Activated CD4-positive, alpha-beta T cell treated with anti-CD3 and anti-CD28 coated beads, Interleukin-2, amount 10 ng/mL, durations not matched to agents 24 days and 14 days (primary cell): ENCODE results near the gene BNC1. TPM values are rescaled to one million over a fixed set of nuclear protein-coding genes. Genes with fewer than 3 reads are reported as not detected.

Experiments used
- DNase-seq: peaks from one replicate; pipeline ENCODE4 v3.0.0; 2022
- H3K27ac Mint-ChIP-seq: one replicate; pipeline ENCODE4 v1.8.0; 2022; ENCODE audit warnings: mild to moderate bottlenecking, mixed read lengths
- H3K27me3 Mint-ChIP-seq: one replicate; pipeline ENCODE4 v1.8.0; 2022; ENCODE audit warnings: mixed read lengths
- H3K36me3 Mint-ChIP-seq: one replicate; pipeline ENCODE4 v1.8.0; 2022; ENCODE audit warnings: low read depth, mild to moderate bottlenecking, mixed read lengths
- H3K4me1 Mint-ChIP-seq: one replicate; pipeline ENCODE4 v1.8.0; 2021; ENCODE audit warnings: mixed read lengths
- H3K4me3 Mint-ChIP-seq: one replicate; pipeline ENCODE4 v1.8.0; 2022; ENCODE audit warnings: mild to moderate bottlenecking, moderate library complexity, mixed read lengths
- H3K9me3 Mint-ChIP-seq: one replicate; pipeline ENCODE4 v1.8.0; 2021; ENCODE audit warnings: mixed read lengths
- intact Hi-C: fragments of 100-400 bp; cut with micrococcal nuclease; formaldehyde crosslinking; loops from one replicate; pipeline ENCODE4 v1.15.1; 2023
- total RNA-seq: library from RNA; stranded (reverse); gene quantifications from 2 replicates; pipeline ENCODE4 v1.2.3, GENCODE V29; 2022

The BNC1 gene, protein sequence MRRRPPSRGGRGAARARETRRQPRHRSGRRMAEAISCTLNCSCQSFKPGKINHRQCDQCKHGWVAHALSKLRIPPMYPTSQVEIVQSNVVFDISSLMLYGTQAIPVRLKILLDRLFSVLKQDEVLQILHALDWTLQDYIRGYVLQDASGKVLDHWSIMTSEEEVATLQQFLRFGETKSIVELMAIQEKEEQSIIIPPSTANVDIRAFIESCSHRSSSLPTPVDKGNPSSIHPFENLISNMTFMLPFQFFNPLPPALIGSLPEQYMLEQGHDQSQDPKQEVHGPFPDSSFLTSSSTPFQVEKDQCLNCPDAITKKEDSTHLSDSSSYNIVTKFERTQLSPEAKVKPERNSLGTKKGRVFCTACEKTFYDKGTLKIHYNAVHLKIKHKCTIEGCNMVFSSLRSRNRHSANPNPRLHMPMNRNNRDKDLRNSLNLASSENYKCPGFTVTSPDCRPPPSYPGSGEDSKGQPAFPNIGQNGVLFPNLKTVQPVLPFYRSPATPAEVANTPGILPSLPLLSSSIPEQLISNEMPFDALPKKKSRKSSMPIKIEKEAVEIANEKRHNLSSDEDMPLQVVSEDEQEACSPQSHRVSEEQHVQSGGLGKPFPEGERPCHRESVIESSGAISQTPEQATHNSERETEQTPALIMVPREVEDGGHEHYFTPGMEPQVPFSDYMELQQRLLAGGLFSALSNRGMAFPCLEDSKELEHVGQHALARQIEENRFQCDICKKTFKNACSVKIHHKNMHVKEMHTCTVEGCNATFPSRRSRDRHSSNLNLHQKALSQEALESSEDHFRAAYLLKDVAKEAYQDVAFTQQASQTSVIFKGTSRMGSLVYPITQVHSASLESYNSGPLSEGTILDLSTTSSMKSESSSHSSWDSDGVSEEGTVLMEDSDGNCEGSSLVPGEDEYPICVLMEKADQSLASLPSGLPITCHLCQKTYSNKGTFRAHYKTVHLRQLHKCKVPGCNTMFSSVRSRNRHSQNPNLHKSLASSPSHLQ
- not detected in 2 replicates for total RNA-seq

DNA sequence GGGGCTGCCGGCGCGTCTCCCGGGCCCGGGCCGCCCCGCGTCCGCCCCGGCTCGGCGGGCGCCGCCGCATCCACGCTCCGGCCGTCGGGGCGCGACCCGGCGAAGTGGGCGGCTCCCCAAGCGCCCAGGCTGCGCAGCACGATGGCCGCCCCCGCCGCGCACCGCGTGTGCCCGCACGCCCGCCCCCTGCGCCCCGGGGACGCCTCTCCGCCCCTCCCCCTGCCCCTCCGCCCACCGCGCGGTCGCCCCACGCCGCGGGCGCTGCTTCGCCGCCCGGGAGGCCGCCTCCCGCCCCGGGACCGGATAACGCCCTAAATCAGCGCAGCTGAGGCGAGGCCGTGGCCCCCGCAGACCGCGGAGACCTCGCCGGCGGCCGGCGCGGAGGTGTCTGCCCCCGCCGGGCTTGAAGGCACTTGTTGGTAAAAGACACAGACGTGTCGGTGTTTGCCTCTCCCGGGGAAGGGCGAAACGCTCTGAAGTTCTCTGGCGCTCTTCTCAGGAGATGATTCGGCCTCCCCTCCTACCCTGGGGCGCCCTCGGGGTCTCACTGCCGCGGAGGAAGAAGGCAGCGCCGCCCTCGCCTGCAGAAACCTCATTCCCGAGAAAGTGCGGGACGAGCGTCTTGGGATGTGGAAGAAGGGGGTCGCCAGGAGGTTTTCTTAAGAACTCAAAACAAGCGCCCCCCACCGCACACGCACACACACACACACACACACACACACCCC lies at the start of gene BNC1:
Gene BNC1 (minus strand): TSS at position 106 of the 725 bp plus-strand sequence. CDS start 36 bp downstream, at position 70.
- intact Hi-C loops = no loop called here
- H3K4me3 Mint-ChIP-seq = peak within 1 kb of the TSS; percentile 65
- peaks cover 73% of the 10 kb centered on the region for H3K27me3 Mint-ChIP-seq
- H3K36me3 Mint-ChIP-seq = no peaks in the 10 kb centered on the region
- no peak within 1 kb of the TSS for H3K27ac Mint-ChIP-seq
- H3K9me3 Mint-ChIP-seq = no peaks in the 10 kb centered on the region
- peaks cover 6% of the 10 kb centered on the region for H3K4me1 Mint-ChIP-seq
- DNase-seq = peak; percentile 58

DNA sequence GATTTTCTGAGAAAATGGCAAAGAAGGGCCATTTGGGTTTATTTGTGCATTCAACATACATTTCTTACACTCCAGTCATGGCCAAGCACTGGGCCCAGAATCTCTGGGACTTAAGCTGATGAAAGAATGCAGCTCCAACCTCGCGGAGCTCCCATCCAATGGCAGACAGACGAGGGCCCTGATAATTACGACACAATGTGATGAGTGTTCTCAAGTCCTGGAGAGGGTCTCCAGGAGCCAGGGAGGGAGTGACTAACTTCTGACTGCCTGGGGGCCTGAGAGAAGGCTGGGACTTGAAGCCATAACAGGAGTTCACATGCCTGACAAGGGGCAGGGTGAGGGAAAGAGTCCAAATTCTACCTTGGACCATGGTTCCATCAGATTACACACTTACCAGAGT lies 42.6 kb upstream of the BNC1 start:
- Mint-ChIP-seq H3K27ac (no peak overlapping the region), H3K36me3 (no peaks in the 10 kb centered on the region), H3K27me3 (no peaks in the 10 kb centered on the region), H3K4me1 (no peaks in the 10 kb centered on the region), H3K9me3 (no peaks in the 10 kb centered on the region), H3K4me3 (no peak overlapping the region)
- intact Hi-C loops = no loop called here
- no peak for DNase-seq

DNA sequence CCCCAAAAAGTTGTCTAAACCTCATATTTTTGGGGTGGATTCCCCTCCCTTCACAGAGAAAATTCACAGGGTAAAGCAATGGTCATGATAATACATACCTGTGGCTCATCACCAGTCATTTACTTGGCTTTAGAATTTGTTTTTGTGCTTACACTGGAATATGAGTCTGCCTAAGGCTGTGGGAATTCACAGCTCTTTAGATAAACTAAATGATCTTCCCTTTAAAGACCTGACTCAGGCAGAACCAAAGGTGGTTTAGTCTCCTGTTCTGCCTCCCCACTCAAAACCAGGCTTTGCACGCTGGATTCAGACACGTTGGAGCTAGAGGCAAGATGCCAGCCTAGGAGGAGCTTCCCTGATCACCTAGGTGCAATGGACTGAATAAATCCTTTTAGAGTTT lies 40.3 kb upstream of the BNC1 start:
- Mint-ChIP-seq H3K27ac (no peak overlapping the region), H3K4me3 (no peak overlapping the region), H3K9me3 (no peaks in the 10 kb centered on the region), H3K27me3 (peaks cover 3% of the 10 kb centered on the region), H3K36me3 (no peaks in the 10 kb centered on the region), H3K4me1 (no peaks in the 10 kb centered on the region)
- intact Hi-C loops = no loop called here
- DNase-seq = no peak

DNA sequence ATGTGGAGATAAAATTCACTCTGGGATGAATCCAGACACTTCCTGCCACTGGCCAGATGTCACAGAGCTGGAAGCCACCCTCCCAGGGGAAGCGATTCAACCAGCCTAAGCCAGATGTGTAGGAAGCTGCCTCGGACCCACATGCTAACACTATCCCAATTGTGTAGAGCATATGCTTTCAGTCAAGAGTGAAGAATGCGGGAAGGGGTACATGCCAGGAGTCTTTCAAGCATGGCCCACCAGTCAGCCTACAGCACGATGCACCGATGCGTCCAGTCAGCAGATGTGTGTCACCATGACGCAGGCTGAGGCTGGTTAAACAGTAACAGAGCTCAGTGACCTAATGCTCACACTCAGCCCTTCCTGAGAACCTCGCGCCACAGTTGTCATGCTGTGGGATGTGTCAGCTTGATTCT lies 38.8 kb upstream of the BNC1 start:
- Mint-ChIP-seq H3K27ac (no peak overlapping the region), H3K9me3 (no peaks in the 10 kb centered on the region), H3K4me1 (no peaks in the 10 kb centered on the region), H3K36me3 (no peaks in the 10 kb centered on the region), H3K4me3 (no peak overlapping the region), H3K27me3 (peaks cover 4% of the 10 kb centered on the region)
- intact Hi-C loops = no loop called here
- DNase-seq = no peak

DNA sequence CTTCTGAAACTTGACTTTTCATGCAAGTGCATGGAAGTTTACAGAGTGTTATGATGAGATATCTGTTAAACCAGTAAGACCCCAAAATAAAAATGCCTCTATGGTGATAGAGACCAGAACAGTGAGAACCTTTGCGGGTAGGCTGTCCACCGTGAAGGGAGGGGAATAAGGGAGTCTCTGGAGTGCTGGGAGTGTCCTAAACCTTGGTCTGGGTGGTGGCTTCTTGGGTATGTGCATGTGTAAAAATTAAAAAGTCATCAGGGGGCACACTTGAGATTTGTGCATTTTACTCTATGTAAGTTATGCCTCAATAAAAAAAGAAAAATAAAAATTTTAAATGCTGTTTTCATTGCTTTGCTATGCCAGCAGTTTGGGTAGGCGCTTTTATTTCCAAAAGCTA lies 38.2 kb upstream of the BNC1 start:
- Mint-ChIP-seq H3K4me3 (no peak overlapping the region), H3K27me3 (peaks cover 6% of the 10 kb centered on the region), H3K36me3 (no peaks in the 10 kb centered on the region), H3K27ac (no peak overlapping the region), H3K9me3 (no peaks in the 10 kb centered on the region), H3K4me1 (no peaks in the 10 kb centered on the region)
- intact Hi-C loops = no loop called here
- DNase-seq = no peak

DNA sequence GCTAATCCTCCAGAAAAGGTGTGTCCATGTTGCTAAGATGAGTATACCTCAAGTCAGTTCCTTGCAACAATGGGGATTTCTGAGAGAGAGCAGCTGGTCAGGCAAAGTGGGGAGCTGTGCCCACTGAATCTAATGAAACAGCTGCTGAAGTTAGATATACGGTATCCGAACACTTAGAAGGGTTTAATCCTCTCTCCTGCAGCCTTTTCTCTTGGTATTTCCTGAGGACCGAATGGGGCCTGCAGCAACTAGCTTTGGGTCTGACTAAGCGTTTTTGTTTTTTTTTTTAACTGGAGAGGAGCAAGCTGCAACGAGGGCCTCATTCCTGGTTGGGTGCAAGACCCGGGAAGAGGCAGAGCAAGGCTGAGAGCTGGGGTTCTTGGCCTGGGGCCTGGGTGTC lies 37.6 kb upstream of the BNC1 start:
- no peaks in the 10 kb centered on the region for H3K36me3 Mint-ChIP-seq
- intact Hi-C loops = no loop called here
- no peaks in the 10 kb centered on the region for H3K4me1 Mint-ChIP-seq
- H3K9me3 Mint-ChIP-seq = no peaks in the 10 kb centered on the region
- H3K4me3 Mint-ChIP-seq = no peak overlapping the region
- no peak for DNase-seq
- H3K27ac Mint-ChIP-seq = no peak overlapping the region
- H3K27me3 Mint-ChIP-seq = peaks cover 7% of the 10 kb centered on the region

DNA sequence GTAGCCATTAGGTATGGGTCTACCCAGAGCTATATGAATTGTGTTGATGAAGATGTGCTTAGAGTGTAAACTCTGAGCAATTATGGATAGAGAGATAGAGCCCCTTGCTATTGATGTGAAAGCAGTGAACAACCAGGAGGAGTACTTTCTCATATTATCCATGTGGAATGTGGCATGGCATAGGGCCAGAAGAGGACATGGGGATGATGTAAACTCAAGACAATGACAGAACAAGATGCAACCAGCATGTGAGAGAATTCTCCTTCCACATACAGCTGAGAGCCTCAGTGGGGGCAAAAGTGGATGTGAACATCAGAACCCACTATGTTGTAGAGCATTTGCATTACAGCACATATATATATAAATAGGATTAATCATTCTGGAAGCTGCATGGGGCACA lies 36.4 kb upstream of the BNC1 start:
- Mint-ChIP-seq H3K9me3 (no peaks in the 10 kb centered on the region), H3K4me3 (no peak overlapping the region), H3K36me3 (no peaks in the 10 kb centered on the region), H3K27ac (no peak overlapping the region), H3K27me3 (peaks cover 7% of the 10 kb centered on the region), H3K4me1 (no peaks in the 10 kb centered on the region)
- DNase-seq = no peak
- intact Hi-C loops = no loop called here

DNA sequence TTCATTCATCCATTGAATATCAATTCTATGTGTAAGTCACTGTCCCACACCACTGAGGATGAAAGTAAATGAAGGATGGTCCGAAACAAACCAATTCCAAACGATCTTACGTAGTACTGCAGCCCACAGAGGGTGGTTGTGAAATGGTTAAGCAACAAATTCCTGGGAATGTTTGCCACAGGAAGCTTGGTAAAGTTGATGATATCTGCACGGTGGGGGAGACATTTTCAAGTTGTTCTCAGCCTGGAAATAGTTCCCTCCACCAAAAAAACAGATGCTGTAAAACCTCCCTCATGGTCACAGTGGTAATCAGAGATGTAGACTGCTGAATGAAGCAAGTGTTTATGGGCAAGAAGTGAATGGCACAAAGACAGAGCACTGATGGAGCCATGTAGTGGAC lies 35.9 kb upstream of the BNC1 start:
- intact Hi-C loops = no loop called here
- no peak overlapping the region for H3K27ac Mint-ChIP-seq
- no peaks in the 10 kb centered on the region for H3K9me3 Mint-ChIP-seq
- DNase-seq = no peak
- H3K4me3 Mint-ChIP-seq = no peak overlapping the region
- H3K27me3 Mint-ChIP-seq = peaks cover 7% of the 10 kb centered on the region
- H3K4me1 Mint-ChIP-seq = no peaks in the 10 kb centered on the region
- H3K36me3 Mint-ChIP-seq = no peaks in the 10 kb centered on the region

DNA sequence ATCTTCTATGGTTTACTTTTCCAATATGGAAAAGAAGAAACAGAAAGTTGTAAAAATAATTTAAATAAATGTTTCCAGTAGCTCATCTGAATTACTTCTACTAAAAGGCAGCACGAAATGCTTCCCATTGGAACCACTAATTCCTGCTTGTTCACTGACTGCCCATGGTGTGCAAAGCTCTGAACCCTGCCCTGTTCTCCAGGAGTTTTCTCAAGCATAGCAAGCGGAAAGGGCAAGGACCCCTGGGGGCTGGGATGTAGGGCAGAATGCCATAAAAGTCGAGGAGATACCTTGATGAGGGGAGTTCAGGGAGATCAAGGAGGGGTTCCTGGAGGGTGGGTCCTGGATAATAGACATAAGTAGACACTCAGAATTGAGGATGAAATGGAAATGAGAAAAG lies 35.3 kb upstream of the BNC1 start:
- Mint-ChIP-seq H3K9me3 (no peaks in the 10 kb centered on the region), H3K27ac (no peak overlapping the region), H3K4me3 (no peak overlapping the region), H3K36me3 (no peaks in the 10 kb centered on the region), H3K27me3 (peaks cover 7% of the 10 kb centered on the region), H3K4me1 (no peaks in the 10 kb centered on the region)
- no peak for DNase-seq
- intact Hi-C loops = no loop called here

DNA sequence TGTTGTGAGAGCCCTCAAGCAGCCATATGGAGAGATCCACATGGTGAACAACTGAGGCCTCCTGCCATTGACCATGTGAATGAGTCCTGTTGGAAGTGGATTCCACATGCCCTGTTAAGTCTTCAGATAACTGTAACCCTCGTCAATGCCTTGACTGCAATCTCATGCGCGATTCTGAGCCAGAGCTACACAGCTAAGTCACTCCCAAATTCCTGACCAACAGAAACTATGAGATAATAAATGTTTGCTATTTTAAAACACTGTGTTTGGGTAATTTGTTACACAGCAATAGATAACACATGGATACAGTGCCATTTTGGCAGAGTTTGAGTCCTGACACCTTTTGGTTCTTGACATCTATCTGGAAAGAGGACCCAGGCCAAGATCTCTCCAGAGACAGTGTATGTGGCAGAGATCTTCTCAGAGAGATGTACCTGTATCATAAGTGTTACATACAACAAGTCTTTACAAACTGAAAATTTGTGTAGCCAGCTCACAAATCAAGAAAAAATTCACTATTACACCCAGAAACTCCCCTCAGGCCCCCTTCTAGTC lies 34.5 kb upstream of the BNC1 start:
- intact Hi-C loops = no loop called here
- DNase-seq = no peak
- Mint-ChIP-seq H3K4me1 (no peaks in the 10 kb centered on the region), H3K27ac (no peak overlapping the region), H3K9me3 (no peaks in the 10 kb centered on the region), H3K36me3 (no peaks in the 10 kb centered on the region), H3K27me3 (peaks cover 7% of the 10 kb centered on the region), H3K4me3 (no peak overlapping the region)

DNA sequence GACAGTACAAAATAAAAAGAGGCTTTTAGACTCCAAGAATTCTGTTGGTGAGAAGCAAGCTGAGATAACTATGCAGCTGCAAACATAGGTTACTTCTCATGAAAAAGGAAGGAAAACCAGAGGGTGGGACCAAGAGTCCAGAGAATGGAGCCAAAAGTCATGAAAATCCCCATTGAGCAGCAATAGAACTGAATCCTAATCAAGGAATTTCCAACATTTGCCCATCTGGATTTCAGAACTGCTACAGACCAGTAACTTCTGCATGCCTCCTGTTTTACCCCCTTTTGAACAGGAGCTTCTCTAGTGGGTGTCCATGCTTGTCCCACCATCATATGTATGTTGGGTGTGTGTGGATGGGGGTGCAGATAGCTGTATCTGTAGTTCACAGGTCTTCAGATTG lies 33.6 kb upstream of the BNC1 start:
- H3K27me3 Mint-ChIP-seq = peaks cover 7% of the 10 kb centered on the region
- H3K4me1 Mint-ChIP-seq = no peaks in the 10 kb centered on the region
- no peak for DNase-seq
- no peak overlapping the region for H3K4me3 Mint-ChIP-seq
- intact Hi-C loops = no loop called here
- H3K36me3 Mint-ChIP-seq = no peaks in the 10 kb centered on the region
- no peaks in the 10 kb centered on the region for H3K9me3 Mint-ChIP-seq
- H3K27ac Mint-ChIP-seq = no peak overlapping the region

DNA sequence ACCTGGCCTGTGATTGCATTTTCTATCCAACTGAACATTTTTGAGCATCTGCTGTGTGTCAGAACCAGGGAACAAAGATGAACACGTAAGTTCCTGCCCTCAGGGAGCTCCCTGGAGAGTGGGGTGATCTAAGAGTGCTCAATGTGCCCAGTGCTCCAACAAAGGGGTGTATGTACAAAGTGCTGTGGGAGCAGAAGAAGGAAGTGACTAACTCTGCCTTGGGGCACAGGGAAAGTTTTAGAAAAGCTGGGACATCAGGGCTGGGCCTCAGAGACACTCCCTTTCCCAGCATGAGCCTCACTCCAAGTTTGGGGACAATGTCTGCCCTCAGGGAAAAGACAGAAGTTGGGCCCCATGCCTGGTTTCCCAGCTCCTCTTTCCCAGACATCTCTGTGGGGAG lies 27.6 kb upstream of the BNC1 start:
- Mint-ChIP-seq H3K36me3 (no peaks in the 10 kb centered on the region), H3K27ac (no peak overlapping the region), H3K9me3 (no peaks in the 10 kb centered on the region), H3K4me1 (no peaks in the 10 kb centered on the region), H3K27me3 (peaks cover 2% of the 10 kb centered on the region), H3K4me3 (no peak overlapping the region)
- DNase-seq = no peak
- intact Hi-C loops = no loop called here

DNA sequence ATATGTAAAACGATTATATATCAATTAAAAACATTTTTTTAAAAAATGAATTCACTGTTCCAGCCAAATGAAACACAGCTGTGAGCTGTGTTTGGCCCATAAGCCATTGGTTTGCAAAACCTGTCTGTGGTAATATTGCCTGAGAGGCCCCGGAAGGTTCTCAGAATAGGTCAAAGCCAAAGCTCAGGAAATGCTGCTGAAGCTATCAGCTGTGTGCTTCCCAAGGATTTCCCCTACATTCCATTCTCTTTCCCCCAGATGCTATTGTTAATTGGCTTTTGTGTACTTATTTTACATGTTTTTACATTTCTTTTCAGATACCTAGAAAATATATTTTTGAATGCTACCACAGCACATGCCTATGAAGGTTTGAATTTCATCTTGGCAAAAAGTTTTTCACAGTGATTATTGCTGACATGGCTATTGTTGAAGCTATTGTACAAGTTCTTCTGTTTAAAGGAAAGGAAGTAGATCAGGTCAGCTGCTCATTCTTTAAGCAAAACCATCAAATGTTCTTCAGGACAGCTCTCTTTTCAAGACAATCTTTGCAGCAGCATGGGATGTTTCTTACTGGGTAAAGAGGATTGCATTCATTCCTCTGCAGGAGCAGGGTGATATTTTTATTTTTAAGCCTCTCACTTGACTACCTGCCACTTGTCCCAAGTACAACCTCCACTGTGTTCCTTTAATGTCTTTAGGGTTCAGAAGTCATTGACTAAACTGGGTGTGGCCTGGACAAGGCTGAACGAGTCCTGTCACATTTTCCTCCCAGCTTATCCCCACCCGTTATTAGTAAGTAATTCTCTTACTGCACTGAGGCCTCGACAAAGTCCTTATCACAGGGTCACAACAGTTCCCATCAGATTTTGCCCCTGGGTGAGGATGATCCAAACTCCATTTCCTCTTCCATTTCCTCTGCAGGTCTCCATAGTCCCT lies 26.3 kb upstream of the BNC1 start:
- intact Hi-C loops = no loop called here
- Mint-ChIP-seq H3K9me3 (no peaks in the 10 kb centered on the region), H3K36me3 (no peaks in the 10 kb centered on the region), H3K4me1 (no peaks in the 10 kb centered on the region), H3K27ac (no peak overlapping the region), H3K4me3 (no peak overlapping the region), H3K27me3 (peaks cover 2% of the 10 kb centered on the region)
- DNase-seq = no peak
